ENCODE results near the gene NT5C1B.

NT5C1B gene

GRCh38 chr2:18550433-18550832 lies 38.9 kb downstream of the NT5C1B start:
- DNase-seq: no peak

GRCh38 chr2:18549083-18549482 lies 40.3 kb downstream of the NT5C1B start:
- DNase-seq: no peak

- DNase-seq: no peak
Observed at GRCh38 chr2:18548621-18549020, 40.7 kb downstream of the NT5C1B start.

DNA sequence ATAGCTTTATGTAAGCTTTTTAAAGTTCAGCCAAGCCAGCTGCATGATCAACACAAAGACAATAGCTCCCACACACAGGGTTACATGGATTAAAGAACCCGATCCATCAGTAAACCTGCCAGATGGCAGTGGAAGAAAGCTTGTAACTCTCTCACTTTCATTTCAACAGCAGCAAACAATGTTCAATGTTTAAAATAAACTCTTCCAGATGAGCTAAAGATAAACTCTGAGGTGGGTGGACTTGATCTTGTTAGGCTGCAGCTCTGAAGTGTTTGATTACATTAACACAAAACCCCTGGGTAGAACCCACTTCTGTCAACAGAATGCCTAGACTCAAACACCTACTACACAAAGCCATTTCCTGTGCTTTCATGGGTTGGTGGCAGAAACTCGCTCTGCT lies 42.8 kb downstream of the NT5C1B start:
- DNase-seq: peak; percentile 12

- DNase-seq: no peak
Observed at GRCh38 chr2:18545384-18545783, 44.0 kb downstream of the NT5C1B start.

GRCh38 chr2:18544171-18544570 lies 45.2 kb downstream of the NT5C1B start:
- no peak for DNase-seq

GRCh38 chr2:18540872-18541271 lies 48.5 kb downstream of the NT5C1B start:
- DNase-seq: no peak

- DNase-seq: no peak
Observed at GRCh38 chr2:18536697-18537096, 52.7 kb downstream of the NT5C1B start.

- no peak for DNase-seq
Observed at GRCh38 chr2:18536100-18536499, 53.3 kb downstream of the NT5C1B start.

GRCh38 chr2:18531194-18531593 lies 58.2 kb downstream of the NT5C1B start:
- DNase-seq: no peak

DNA sequence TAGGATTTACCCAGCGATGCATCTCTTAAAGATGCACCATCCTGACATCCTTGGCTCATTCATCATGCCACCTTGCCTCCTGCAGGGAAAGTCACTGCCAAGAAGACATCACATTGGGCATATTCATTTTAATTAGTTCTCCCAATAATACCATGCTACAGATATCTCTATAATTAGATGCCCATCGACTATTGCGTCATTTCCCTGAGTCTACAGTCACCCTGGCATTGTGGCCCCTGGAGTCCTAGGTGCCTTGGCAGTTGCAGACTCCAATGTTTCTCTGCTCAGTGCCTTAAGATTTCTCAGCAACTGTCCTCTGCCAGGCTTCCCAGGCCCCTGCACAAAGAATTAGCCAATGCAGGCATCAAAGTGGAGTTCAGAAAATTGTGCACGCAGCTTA lies 61.5 kb downstream of the NT5C1B start:
- no peak for DNase-seq

- DNase-seq: no peak
Observed at GRCh38 chr2:18527326-18527725, 62.0 kb downstream of the NT5C1B start.

GRCh38 chr2:18526429-18526828 lies 62.9 kb downstream of the NT5C1B start:
- no peak for DNase-seq

DNA sequence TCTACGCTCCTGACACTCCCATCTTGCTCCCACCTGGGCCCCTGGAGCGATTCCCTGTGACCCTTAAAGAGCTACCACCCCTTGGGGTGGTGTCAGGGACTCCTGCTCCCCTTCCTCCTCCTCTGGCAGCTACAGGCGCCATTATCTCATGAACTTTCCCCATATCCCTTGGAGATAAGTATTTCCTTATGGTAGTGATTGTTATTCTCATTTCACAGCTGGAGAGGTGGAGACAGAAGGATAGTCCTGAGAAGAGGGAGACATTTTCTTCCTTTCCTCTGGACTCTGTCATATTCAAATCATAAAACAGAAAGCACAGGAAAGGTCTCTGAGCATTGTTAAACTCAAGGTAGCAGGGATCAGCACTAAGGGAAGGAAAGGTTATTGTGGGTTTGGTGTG lies 63.5 kb downstream of the NT5C1B start:
- DNase-seq: no peak

DNA sequence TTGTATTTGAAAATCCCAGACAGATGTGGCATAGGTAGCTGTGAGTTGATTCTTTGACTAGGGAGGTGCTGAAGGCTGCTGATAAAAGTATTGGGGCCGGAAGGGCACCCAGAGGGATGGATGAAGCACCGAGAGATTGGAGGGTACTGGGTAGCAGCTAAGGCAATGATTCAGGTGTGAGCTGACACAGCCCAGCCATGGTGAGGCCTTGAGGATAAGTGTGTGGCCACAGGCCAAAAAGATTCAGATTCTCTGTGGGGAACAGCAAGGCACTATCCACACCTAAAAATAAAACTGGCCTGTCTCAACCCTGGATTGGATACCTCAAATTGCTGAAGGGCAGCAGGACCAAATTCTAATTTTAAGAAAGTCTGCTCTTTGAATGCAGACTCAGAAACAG lies 64.1 kb downstream of the NT5C1B start:
- DNase-seq: no peak

DNA sequence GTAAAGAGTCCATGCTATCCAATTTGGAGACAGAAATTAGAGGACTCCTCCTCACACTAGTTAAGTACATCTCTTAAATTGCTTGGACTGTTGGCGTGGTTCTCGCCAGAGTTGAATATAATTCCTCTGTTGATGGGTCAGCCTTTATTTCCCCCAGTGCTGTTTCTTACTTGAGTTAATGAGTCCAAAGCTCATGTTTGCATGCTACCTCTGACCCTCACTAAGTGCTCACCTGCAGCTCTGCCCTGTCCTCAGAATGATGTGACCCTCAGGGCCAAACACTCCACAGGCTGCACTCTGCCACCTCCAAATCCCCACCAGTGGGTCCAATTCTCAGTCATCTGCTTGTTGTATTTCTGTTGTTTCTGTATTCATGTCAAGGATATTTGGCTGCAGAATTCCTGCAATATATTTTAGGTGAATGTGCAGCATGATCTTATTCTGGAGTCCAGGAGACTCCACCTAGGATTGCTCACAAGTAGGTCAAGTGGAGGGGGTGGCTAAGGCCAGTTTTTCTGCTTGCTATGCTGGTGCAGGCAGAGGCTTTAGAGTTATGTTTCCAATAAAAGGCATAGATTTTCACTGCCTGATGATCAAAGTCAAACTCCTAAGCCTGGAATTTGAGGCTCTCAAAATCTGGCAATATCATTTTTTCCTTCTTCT lies 66.8 kb downstream of the NT5C1B start:
- no peak for DNase-seq

GRCh38 chr2:18520451-18521425 lies 68.6 kb downstream of the NT5C1B start:
- peak; percentile 27 for DNase-seq

GRCh38 chr2:18519914-18520450 lies 69.4 kb downstream of the NT5C1B start:
- no peak for DNase-seq

DNA sequence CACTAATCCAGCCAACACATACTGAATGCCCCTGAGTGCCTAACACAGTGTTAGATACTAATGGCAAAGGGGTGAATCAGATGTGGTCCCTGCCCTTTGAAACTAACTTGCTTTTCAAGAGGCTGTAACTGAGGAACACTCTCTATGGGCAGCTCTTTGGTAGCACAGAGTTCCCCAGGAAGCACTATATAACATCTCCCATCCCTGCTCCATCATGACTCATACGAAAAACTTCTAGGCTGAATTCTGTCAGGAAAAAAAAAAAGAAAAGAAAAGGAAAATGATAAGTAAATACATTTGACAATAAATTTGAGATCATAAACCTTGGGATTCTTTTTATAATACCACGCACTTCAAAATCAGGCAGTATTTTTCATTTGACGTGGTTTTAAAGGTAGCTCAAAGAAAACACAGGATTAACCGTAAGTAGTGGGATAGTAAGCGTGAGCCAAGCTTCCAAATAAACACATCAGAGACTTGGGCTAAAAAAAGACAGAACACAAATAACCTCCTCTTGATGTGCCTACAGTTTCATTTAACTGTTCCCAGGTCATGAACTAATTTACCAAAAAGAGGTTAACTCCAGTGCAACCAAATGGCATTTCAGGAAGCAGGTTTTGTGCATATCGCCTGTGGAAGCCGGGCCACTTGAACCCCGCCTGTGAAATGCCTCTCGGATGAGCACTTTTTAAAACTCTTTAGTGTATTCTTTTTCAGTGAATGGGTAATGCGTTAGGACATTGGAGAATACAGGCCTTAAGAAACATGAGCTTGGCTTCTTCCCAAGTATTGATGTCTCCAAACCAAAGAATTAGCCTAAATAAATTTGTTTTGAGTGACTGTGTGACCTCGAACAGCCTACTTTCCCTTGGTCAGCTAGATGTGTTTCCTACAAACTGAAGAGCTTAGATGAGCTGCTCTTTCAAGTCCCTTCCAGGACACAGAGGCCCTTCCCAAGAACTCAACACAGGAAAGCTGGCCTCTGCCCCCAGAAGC lies 71.0 kb downstream of the NT5C1B start:
- DNase-seq: no peak

- no peak for DNase-seq
Observed at GRCh38 chr2:18517386-18517785, 72.0 kb downstream of the NT5C1B start.

DNA sequence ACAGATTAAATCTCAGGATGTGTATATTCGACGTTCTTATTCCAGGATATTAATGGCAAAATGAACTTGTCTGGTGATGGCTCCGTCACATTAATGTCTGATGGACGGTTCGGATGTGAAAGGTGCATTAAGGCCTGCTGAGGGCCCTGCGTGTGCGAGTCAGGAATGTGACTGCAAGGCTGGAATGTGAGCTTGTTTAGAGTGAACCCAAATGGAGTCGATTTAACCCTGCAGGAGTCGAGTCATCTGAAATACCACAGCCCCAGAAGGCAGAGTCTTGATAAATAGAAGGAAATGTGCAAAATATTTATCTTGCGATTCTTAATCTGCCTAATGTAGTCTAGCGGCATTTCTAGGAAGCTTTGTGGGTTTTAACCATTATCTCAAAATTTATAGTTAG lies 73.3 kb downstream of the NT5C1B start:
- DNase-seq: no peak
